OCI-LY1 (cell line): ENCODE measurements around the gene S100A10.

Experiments used
- EZH2 ChIP-seq: fragments of 200-600 bp; sonication (generic), shearing (Covaris generic); IDR thresholded peaks from 2 replicates; pipeline ENCODE4 v1.8.0; 2017; ENCODE audit warnings: borderline replicate concordance, mixed run types, mild to moderate bottlenecking, antibody characterized with exemption, low read length, moderate library complexity, mixed read lengths
- TF ChIP-seq, protein P1 (sequence below): fragments of 200-600 bp; sonication (generic), shearing (Covaris generic); IDR thresholded peaks from 2 replicates; pipeline ENCODE4 v1.5.1; 2017; ENCODE audit warnings: mild to moderate bottlenecking, antibody characterized with exemption, low read length, moderate library complexity, mixed read lengths

DNA sequence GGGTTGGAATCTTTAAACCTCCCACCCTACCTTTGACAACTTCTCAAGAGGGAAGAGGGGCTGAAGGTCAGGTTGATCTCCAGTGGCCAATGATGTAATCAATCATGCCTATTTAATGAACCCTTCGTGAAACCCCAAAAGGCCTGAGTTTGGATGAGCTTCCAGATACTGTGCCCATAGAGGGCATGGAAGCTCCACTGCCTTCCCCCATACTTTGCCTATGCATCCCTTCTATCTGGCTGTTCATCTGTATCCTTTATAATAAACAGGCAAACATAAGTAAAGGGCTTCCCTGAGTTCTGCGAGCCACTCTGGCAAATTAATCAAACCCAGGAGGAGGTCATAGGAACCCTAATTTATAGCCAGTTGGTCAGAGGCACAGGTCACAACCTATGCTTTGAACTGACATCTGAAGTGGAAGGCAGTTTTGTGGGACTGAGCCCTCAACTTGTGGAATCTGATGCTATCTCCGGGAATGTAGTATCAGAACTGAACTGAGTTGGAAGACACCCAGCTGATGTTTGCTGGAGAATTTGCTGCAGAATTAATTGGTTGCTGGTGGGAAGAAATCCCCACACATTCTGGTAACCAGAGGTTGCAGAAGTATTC lies 24.8 kb downstream of the S100A10 start:
- TF ChIP-seq, protein P1, sequence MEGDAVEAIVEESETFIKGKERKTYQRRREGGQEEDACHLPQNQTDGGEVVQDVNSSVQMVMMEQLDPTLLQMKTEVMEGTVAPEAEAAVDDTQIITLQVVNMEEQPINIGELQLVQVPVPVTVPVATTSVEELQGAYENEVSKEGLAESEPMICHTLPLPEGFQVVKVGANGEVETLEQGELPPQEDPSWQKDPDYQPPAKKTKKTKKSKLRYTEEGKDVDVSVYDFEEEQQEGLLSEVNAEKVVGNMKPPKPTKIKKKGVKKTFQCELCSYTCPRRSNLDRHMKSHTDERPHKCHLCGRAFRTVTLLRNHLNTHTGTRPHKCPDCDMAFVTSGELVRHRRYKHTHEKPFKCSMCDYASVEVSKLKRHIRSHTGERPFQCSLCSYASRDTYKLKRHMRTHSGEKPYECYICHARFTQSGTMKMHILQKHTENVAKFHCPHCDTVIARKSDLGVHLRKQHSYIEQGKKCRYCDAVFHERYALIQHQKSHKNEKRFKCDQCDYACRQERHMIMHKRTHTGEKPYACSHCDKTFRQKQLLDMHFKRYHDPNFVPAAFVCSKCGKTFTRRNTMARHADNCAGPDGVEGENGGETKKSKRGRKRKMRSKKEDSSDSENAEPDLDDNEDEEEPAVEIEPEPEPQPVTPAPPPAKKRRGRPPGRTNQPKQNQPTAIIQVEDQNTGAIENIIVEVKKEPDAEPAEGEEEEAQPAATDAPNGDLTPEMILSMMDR, result no peak
- TF ChIP-seq EZH2, result no peak
